HEK293 (cell line): ENCODE data around the gene PDE4B.
A peak's percentile ranks its signal among the peaks of the same experiment; 100 is the strongest.

ENCODE experiments used
- CTCF ChIA-PET: fragments of 350-600 bp; formaldehyde crosslinking; extraction: SDS; loops from one replicate; lab custom pipeline; 2021; ENCODE audit warnings: antibody characterized with exemption; lab: Yijun Ruan, JAX
- POLR2A ChIA-PET: fragments of 300-600 bp; formaldehyde crosslinking; extraction: SDS; loops from one replicate; lab custom pipeline; 2020; ENCODE audit warnings: antibody characterized with exemption, inconsistent platforms; lab: Yijun Ruan, JAX
- H3K27ac ChIP-seq: fragments of 200-500 bp; sonication (Bioruptor generic); 2 replicates; pipeline ENCODE4 v1.5.1; 2014; ENCODE audit warnings: low read depth, low read length, control low read depth, inconsistent platforms; ENCODE audit errors: extremely low read depth
- H3K36me3 ChIP-seq, 2 experiments: fragments of 200-500 bp in 1 of 2; sonication (Bioruptor generic) in 1 of 2; 1 replicate in 1 of 2; 2 replicates in 1 of 2; pipeline ENCODE4 v1.5.1; 2014 to 2017; ENCODE audit warnings: inconsistent platforms in 2 of 2, low read length in 2 of 2; ENCODE audit not compliant: control insufficient read depth in 2 of 2, insufficient read depth in 1 of 2
- H3K4me1 ChIP-seq: fragments of 200-500 bp; sonication (Bioruptor generic); 2 replicates; pipeline ENCODE4 v1.5.1; 2014; ENCODE audit warnings: mild to moderate bottlenecking, low read length, inconsistent platforms; ENCODE audit not compliant: control insufficient read depth, insufficient read depth
- H3K4me3 ChIP-seq: 2 replicates; pipeline ENCODE4 v1.5.1; 2011; ENCODE audit warnings: low read depth, mild to moderate bottlenecking, control low read depth, low read length, moderate library complexity
- H3K9me3 ChIP-seq: fragments of 200-500 bp; sonication (Bioruptor generic); 2 replicates; pipeline ENCODE4 v1.5.1; 2014; ENCODE audit warnings: low read depth, low read length, inconsistent platforms; ENCODE audit not compliant: control insufficient read depth, insufficient read depth
- FEZF1 ChIP-seq: fragments of 450-650 bp; formaldehyde crosslinking; IDR thresholded peaks from 2 replicates; pipeline ENCODE4 v1.5.1; 2016; ENCODE audit warnings: missing biosample characterization, missing genetic modification characterization
- GFI1B ChIP-seq: fragments of 450-650 bp; formaldehyde crosslinking; IDR thresholded peaks from 2 replicates; pipeline ENCODE4 v1.5.1; 2016; ENCODE audit warnings: missing biosample characterization, missing genetic modification characterization
- GLI2 ChIP-seq: fragments of 450-650 bp; formaldehyde crosslinking; IDR thresholded peaks from 2 replicates; pipeline ENCODE4; 2017; ENCODE audit warnings: missing biosample characterization, missing genetic modification characterization, low read depth, borderline replicate concordance
- REPIN1 ChIP-seq: fragments of 450-650 bp; formaldehyde crosslinking; IDR thresholded peaks from 2 replicates; pipeline ENCODE4 v1.5.1; 2017; ENCODE audit warnings: missing biosample characterization, missing genetic modification characterization, low read depth
- TRIM28 ChIP-seq: IDR thresholded peaks from 2 replicates; pipeline ENCODE4 v1.6.1; 2011; ENCODE audit warnings: low read length, control low read depth, borderline replicate concordance
- ZBTB44 ChIP-seq: fragments of 450-650 bp; IDR thresholded peaks from 2 replicates; pipeline ENCODE4 v1.5.1; 2018; ENCODE audit warnings: missing biosample characterization, mild to moderate bottlenecking, missing genetic modification characterization
- ZBTB48 ChIP-seq: fragments of 450-650 bp; formaldehyde crosslinking; IDR thresholded peaks from 2 replicates; pipeline ENCODE4 v1.5.1; 2016; ENCODE audit warnings: missing biosample characterization, missing genetic modification characterization
- ZNF16 ChIP-seq: fragments of 450-650 bp; formaldehyde crosslinking; IDR thresholded peaks from 2 replicates; pipeline ENCODE4 v1.5.1; 2016; ENCODE audit warnings: low read depth, missing biosample characterization, missing genetic modification characterization
- ZNF184 ChIP-seq: fragments of 450-650 bp; IDR thresholded peaks from 2 replicates; pipeline ENCODE4 v1.5.1; 2018; ENCODE audit warnings: missing biosample characterization, mild to moderate bottlenecking, missing genetic modification characterization
- ZNF266 ChIP-seq: fragments of 450-650 bp; formaldehyde crosslinking; IDR thresholded peaks from 2 replicates; pipeline ENCODE4 v1.5.1; 2016; ENCODE audit warnings: missing biosample characterization, missing genetic modification characterization, low read depth
- ZNF350 ChIP-seq: fragments of 450-650 bp; formaldehyde crosslinking; IDR thresholded peaks from 2 replicates; pipeline ENCODE4 v1.5.0; 2017; ENCODE audit warnings: missing biosample characterization, mild to moderate bottlenecking, missing genetic modification characterization
- ZNF555 ChIP-seq: fragments of 450-650 bp; formaldehyde crosslinking; conservative IDR thresholded peaks from 2 replicates; pipeline ENCODE4 v1.5.1; 2017; ENCODE audit warnings: missing biosample characterization, mild to moderate bottlenecking, missing genetic modification characterization, inconsistent platforms
- ZNF624 ChIP-seq: fragments of 450-650 bp; formaldehyde crosslinking; IDR thresholded peaks from 2 replicates; pipeline ENCODE4 v1.5.1; 2017; ENCODE audit warnings: missing biosample characterization, missing genetic modification characterization
- ZNF747 ChIP-seq: fragments of 450-650 bp; formaldehyde crosslinking; IDR thresholded peaks from 2 replicates; pipeline ENCODE4 v1.5.1; 2016; ENCODE audit warnings: missing biosample characterization, missing genetic modification characterization
- ZNF843 ChIP-seq: fragments of 450-650 bp; formaldehyde crosslinking; IDR thresholded peaks from 2 replicates; pipeline ENCODE4 v1.5.1; 2016; ENCODE audit warnings: missing biosample characterization, missing genetic modification characterization
- TF ChIP-seq, protein P1 (sequence below): fragments of 450-650 bp; formaldehyde crosslinking; optimal IDR thresholded peaks from 2 replicates; pipeline ENCODE3; 2016; ENCODE audit warnings: missing biosample characterization, mild to moderate bottlenecking, missing genetic modification characterization
- TF ChIP-seq, protein P2 (sequence below): fragments of 450-650 bp; IDR thresholded peaks from 2 replicates; pipeline ENCODE4 v1.5.1; 2018; ENCODE audit warnings: missing biosample characterization, missing genetic modification characterization
- TF ChIP-seq, protein P3 (sequence below): fragments of 450-650 bp; formaldehyde crosslinking; IDR thresholded peaks from 2 replicates; pipeline ENCODE4 v1.5.1; 2016; ENCODE audit warnings: missing biosample characterization, missing genetic modification characterization

Gene PDE4B

GRCh38 chr1:66313429-66313828, 520.7 kb downstream of the PDE4B start (continued):
- TF ChIP-seq, protein P1, sequence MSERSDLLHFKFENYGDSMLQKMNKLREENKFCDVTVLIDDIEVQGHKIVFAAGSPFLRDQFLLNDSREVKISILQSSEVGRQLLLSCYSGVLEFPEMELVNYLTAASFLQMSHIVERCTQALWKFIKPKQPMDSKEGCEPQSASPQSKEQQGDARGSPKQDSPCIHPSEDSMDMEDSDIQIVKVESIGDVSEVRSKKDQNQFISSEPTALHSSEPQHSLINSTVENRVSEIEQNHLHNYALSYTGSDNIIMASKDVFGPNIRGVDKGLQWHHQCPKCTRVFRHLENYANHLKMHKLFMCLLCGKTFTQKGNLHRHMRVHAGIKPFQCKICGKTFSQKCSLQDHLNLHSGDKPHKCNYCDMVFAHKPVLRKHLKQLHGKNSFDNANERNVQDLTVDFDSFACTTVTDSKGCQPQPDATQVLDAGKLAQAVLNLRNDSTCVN = no peak
- TF ChIP-seq ZBTB44 (tag by site-specific recombination) = 0 out of 2 replicates have a peak, but pooled peaks have one; percentile 26
- no peak for TF ChIP-seq ZNF624 (tag by site-specific recombination)
- TF ChIP-seq, protein P2, sequence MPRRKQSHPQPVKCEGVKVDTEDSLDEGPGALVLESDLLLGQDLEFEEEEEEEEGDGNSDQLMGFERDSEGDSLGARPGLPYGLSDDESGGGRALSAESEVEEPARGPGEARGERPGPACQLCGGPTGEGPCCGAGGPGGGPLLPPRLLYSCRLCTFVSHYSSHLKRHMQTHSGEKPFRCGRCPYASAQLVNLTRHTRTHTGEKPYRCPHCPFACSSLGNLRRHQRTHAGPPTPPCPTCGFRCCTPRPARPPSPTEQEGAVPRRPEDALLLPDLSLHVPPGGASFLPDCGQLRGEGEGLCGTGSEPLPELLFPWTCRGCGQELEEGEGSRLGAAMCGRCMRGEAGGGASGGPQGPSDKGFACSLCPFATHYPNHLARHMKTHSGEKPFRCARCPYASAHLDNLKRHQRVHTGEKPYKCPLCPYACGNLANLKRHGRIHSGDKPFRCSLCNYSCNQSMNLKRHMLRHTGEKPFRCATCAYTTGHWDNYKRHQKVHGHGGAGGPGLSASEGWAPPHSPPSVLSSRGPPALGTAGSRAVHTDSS (tag by site-specific recombination) = no peak
- TF ChIP-seq ZNF184 (tag by site-specific recombination) = no peak
- TF ChIP-seq GFI1B (tag by site-specific recombination) = no peak
- TF ChIP-seq FEZF1 = peak; percentile 60

DNA sequence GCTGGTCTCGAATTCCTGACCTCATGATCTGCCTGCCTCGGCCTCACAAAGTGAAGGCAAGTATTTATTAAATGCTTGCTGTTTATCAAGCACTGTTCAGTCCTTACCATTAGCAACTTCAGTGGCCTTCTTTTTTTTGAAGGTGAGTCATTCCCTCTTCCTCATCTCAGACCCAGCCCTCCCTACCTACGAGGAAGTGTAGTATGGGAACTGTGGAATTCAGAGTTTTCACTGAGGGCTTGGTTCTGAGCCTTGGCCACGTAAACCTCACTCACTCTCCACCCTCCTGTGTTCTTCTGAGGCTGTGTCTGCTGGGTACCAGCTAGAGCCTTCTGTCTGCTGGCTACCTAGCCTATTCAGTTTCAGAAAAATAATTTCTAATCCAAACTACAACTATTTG, 523.0 kb downstream of the PDE4B start:
- ChIA-PET CTCF (interaction anchor here (0.7 kb wide), 1 partner anchor 16 kb away, joined by 4 read pairs; no protein-coding TSS in a partner anchor), POLR2A (no interaction called here)
- no peak overlapping the region for H3K27ac ChIP-seq
- H3K4me1 ChIP-seq = peaks cover 8% of the 10 kb centered on the region; the same call in 1 of the 2 replicates
- no peak overlapping the region for H3K4me3 ChIP-seq
- TF ChIP-seq, protein P3, sequence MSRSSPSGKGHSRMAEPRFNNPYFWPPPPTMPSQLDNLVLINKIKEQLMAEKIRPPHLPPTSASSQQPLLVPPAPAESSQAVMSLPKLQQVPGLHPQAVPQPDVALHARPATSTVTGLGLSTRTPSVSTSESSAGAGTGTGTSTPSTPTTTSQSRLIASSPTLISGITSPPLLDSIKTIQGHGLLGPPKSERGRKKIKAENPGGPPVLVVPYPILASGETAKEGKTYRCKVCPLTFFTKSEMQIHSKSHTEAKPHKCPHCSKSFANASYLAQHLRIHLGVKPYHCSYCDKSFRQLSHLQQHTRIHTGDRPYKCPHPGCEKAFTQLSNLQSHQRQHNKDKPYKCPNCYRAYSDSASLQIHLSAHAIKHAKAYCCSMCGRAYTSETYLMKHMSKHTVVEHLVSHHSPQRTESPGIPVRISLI (tag by site-specific recombination) = peak; percentile 48; the same call in 1 of the 2 replicates
- no peak for TF ChIP-seq ZNF555 (tag by site-specific recombination)
- H3K9me3 ChIP-seq = no peaks in the 10 kb centered on the region
- no peaks in the 10 kb centered on the region for H3K36me3 ChIP-seq

DNA sequence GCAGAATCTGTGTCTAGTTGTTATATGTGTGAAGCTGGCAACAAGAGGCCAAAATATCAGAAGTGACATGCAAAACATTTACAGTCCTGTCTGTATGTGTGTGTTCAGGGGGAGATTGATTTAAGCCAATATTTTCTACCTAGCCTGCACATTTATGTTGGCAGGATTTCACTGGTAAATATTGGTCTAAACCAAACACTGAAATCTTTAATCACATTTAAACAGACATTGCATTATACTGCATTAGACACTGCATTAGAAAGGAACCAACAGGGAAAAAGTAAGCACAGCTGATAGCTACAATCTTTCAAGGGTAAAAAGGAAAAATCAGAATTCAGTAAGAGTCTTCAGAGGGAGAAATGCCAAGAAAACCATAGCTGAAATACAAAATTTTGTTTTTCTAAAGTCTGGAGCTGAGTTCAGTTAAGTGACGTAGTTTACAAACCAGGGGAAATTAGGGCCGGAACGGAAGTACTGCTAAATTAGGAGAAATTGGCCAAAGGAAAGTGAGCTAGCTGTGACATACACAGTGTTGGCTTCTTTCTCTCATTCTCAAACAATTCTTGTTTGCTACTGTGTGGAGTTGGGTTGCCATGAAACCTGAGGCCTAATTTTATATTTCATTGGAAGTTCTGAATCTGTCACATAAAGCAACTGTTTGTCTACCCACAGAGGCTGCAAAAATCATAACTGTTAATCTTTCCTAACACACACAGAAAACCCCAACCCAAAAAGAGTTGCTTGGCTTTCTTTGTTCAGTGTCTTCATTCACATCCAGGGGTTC, 524.0 kb downstream of the PDE4B start:
- ChIA-PET CTCF (no interaction called here), POLR2A (no interaction called here)
- H3K36me3 ChIP-seq = no peaks in the 10 kb centered on the region
- no peak for TF ChIP-seq GLI2 (tag by site-specific recombination)
- no peak for TF ChIP-seq TRIM28
- TF ChIP-seq ZNF843 (tag by site-specific recombination) = no peak
- no peak for TF ChIP-seq ZNF266 (tag by site-specific recombination)
- TF ChIP-seq ZNF350 (tag by site-specific recombination) = no peak
- TF ChIP-seq REPIN1 = no peak
- TF ChIP-seq, protein P2 (tag by site-specific recombination) = no peak
- TF ChIP-seq ZNF747 = no peak
- no peak for TF ChIP-seq ZNF16 (tag by site-specific recombination)
- no peak for TF ChIP-seq ZBTB48 (tag by site-specific recombination)
- peaks cover 8% of the 10 kb centered on the region; the same call in 1 of the 2 replicates for H3K4me1 ChIP-seq
- no peak overlapping the region for H3K27ac ChIP-seq
- no peaks in the 10 kb centered on the region for H3K9me3 ChIP-seq
- H3K4me3 ChIP-seq = no peak overlapping the region
